Kidney epithelial cell (primary cell): ENCODE measurements around the gene MTMR2. TPM values are rescaled to one million over a fixed set of nuclear protein-coding genes. Genes with fewer than 3 reads are reported as not detected.
A peak's percentile ranks its signal among the peaks of the same experiment; 100 is the strongest.

ENCODE experiments used
- DNase-seq: peaks from one replicate; pipeline ENCODE4 v3.0.0-alpha.2; 2010; ENCODE audit warnings: low read depth
- H3K27me3 ChIP-seq: 2 replicates; pipeline ENCODE4 v1.6.0; 2011; ENCODE audit warnings: low read length; ENCODE audit not compliant: control insufficient read depth, insufficient read depth
- H3K36me3 ChIP-seq: 2 replicates; pipeline ENCODE4 v1.5.1; 2011; ENCODE audit warnings: low read length; ENCODE audit not compliant: control insufficient read depth, insufficient read depth
- H3K4me3 ChIP-seq: 2 replicates; pipeline ENCODE4 v1.5.1; 2011; ENCODE audit warnings: low read depth, mild to moderate bottlenecking, control low read depth, low read length
- total RNA-seq: library from RNA; depleted of rRNA; stranded (reverse); fragments of >200 nt; gene quantifications from 2 replicates; pipeline ENCODE4 v1.2.3, GENCODE V29; 2015
- TF ChIP-seq, protein P1 (sequence below): IDR thresholded peaks from 2 replicates; pipeline ENCODE4 v1.5.1; 2011; ENCODE audit warnings: mild to moderate bottlenecking, moderate library complexity, low read length, control low read depth, inconsistent platforms; ENCODE audit not compliant: insufficient read depth, poor library complexity, severe bottlenecking

MTMR2 gene
- total RNA-seq, 1 donor from 2014 or later, result 33.9 TPM

- Histone ChIP-seq H3K4me3 (peak within 1 kb of the TSS; percentile 71), H3K36me3 (no peaks in the 10 kb centered on the region), H3K27me3 (no peaks in the 10 kb centered on the region)
- TF ChIP-seq, protein P1, sequence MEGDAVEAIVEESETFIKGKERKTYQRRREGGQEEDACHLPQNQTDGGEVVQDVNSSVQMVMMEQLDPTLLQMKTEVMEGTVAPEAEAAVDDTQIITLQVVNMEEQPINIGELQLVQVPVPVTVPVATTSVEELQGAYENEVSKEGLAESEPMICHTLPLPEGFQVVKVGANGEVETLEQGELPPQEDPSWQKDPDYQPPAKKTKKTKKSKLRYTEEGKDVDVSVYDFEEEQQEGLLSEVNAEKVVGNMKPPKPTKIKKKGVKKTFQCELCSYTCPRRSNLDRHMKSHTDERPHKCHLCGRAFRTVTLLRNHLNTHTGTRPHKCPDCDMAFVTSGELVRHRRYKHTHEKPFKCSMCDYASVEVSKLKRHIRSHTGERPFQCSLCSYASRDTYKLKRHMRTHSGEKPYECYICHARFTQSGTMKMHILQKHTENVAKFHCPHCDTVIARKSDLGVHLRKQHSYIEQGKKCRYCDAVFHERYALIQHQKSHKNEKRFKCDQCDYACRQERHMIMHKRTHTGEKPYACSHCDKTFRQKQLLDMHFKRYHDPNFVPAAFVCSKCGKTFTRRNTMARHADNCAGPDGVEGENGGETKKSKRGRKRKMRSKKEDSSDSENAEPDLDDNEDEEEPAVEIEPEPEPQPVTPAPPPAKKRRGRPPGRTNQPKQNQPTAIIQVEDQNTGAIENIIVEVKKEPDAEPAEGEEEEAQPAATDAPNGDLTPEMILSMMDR, result no peak
- peak; percentile 95 for DNase-seq
Observed at GRCh38 chr11:95790123-95790932, 133.6 kb downstream of the MTMR2 start, which contains the start of gene CEP57. TSS of gene CEP57 (plus strand) at chr11:95790498. CDS start at chr11:95790699, 201 bp downstream.

DNA sequence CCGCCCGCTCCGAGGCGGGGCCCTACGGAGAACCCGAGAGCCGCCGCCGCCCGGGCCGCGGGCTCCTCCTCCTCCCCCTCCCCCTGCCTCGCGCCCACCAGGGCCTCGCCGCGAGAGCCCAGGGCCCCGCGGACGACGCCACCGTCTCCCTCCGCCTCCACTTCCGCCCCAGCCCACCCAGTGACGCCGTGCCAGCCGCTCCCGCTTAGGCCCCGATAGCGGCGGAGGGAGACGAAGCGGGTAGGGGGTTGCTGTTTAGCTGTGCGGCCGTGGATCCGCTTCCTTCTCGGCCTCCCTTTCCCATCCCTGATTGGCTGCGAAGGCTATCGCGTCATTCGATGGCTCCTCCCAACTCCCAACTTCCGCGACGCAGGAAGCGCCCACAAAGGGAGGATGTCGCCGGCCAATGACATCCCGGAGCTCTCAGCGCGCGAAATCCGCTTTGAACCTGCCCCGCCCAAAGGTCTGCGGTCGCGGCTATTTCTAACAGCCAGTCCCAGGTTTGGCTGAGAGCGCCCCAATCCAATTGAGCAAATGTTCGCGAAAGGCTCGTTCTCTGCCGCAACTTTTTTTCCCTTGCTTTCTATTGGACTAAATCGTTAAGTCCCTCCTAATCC is 134.3 kb downstream of the MTMR2 start, which contains the start of gene FAM76B:
Gene FAM76B, minus strand, starts transcription at position 277 of the 617 bp plus-strand sequence. CDS start 304 bp downstream, outside the sequence.
- no peaks in the 10 kb centered on the region for H3K27me3 ChIP-seq
- H3K4me3 ChIP-seq, result peak within 1 kb of the TSS; percentile 71
- TF ChIP-seq, protein P1, result no peak
- DNase-seq, result peak; percentile 96
- no peaks in the 10 kb centered on the region for H3K36me3 ChIP-seq

GRCh38 chr11:95788921-95789505 is 134.9 kb downstream of the MTMR2 start:
- no peak for DNase-seq
- TF ChIP-seq, protein P1, result peak; percentile 37
- Histone ChIP-seq H3K27me3 (no peaks in the 10 kb centered on the region), H3K4me3 (peak overlapping the region; percentile 71), H3K36me3 (no peaks in the 10 kb centered on the region)

Other genes with a start within 250 kb of the MTMR2 start
- 17.0 and 24.0 TPM in 2 replicates for gene FAM76B, start 134.3 kb downstream of the MTMR2 start, total RNA-seq
- 44.8 and 51.8 TPM in 2 replicates for gene CEP57, start 133.6 kb downstream of the MTMR2 start, total RNA-seq